H9 (cell line): ENCODE results near the gene FARS2. TPM values are rescaled to one million over a fixed set of nuclear protein-coding genes. Genes with fewer than 3 reads are reported as not detected.

ENCODE experiments used
- DNase-seq: peaks from one replicate; pipeline ENCODE4 v3.0.0-alpha.2; 2017
- H2AFZ ChIP-seq: one replicate; pipeline ENCODE4 v1.6.1; 2013; ENCODE audit warnings: mild to moderate bottlenecking, low read length, control low read depth, moderate library complexity
- H2AK5ac ChIP-seq: 2 replicates; pipeline ENCODE4 v1.6.1; 2013; ENCODE audit warnings: low read length, control low read depth, mixed read lengths; ENCODE audit not compliant: insufficient read length
- H2BK120ac ChIP-seq: one replicate; pipeline ENCODE4 v1.6.1; 2013; ENCODE audit warnings: low read depth, mild to moderate bottlenecking, low read length, control low read depth, inconsistent platforms; ENCODE audit not compliant: poor library complexity, severe bottlenecking
- H2BK12ac ChIP-seq: 2 replicates; pipeline ENCODE4 v1.6.1; 2013; ENCODE audit warnings: low read length, control low read depth, mixed read lengths, low read depth; ENCODE audit not compliant: insufficient read length
- H2BK15ac ChIP-seq: 2 replicates; pipeline ENCODE4 v1.6.1; 2013; ENCODE audit warnings: low read depth, low read length, control low read depth
- H2BK20ac ChIP-seq: one replicate; pipeline ENCODE4 v1.6.1; 2013; ENCODE audit warnings: low read depth, mild to moderate bottlenecking, low read length, control low read depth, inconsistent platforms; ENCODE audit not compliant: poor library complexity, severe bottlenecking
- H2BK5ac ChIP-seq: 2 replicates; pipeline ENCODE4 v1.6.1; 2013; ENCODE audit warnings: low read length, control low read depth, mixed read lengths; ENCODE audit not compliant: insufficient read length
- H3K14ac ChIP-seq: 2 replicates; pipeline ENCODE4 v1.6.1; 2013; ENCODE audit warnings: low read length, control low read depth; ENCODE audit not compliant: insufficient read depth
- H3K18ac ChIP-seq: 2 replicates; pipeline ENCODE4 v1.6.1; 2013; ENCODE audit warnings: low read depth, mild to moderate bottlenecking, mixed read lengths, low read length, control low read depth; ENCODE audit not compliant: insufficient read length
- H3K23ac ChIP-seq: 2 replicates; pipeline ENCODE4 v1.6.1; 2013; ENCODE audit warnings: low read length, control low read depth, mixed read lengths, low read depth; ENCODE audit not compliant: insufficient read length
- H3K23me2 ChIP-seq: 2 replicates; pipeline ENCODE4 v1.6.1; 2013; ENCODE audit warnings: low read depth, mild to moderate bottlenecking, mixed read lengths, low read length, control low read depth; ENCODE audit not compliant: insufficient read length, poor library complexity, severe bottlenecking
- H3K27ac ChIP-seq: 2 replicates; pipeline ENCODE4 v1.5.1; 2013; ENCODE audit warnings: low read length, control low read depth, mixed read lengths, low read depth; ENCODE audit not compliant: insufficient read length
- H3K27me3 ChIP-seq: 2 replicates; pipeline ENCODE4 v1.6.1; 2013; ENCODE audit warnings: low read length, control low read depth, inconsistent platforms; ENCODE audit not compliant: insufficient read depth
- H3K4ac ChIP-seq: 2 replicates; pipeline ENCODE4 v1.6.1; 2013; ENCODE audit warnings: low read depth, mild to moderate bottlenecking, control low read depth, inconsistent platforms, low read length, moderate library complexity
- H3K4me1 ChIP-seq: 2 replicates; pipeline ENCODE4 v1.6.1; 2013; ENCODE audit warnings: low read length, control low read depth, inconsistent platforms; ENCODE audit not compliant: insufficient read depth
- H3K4me2 ChIP-seq: 2 replicates; pipeline ENCODE4 v1.6.1; 2013; ENCODE audit warnings: low read length, control low read depth, mixed read lengths; ENCODE audit not compliant: insufficient read length, insufficient read depth
- H3K56ac ChIP-seq: 2 replicates; pipeline ENCODE4 v1.6.1; 2013; ENCODE audit warnings: low read depth, mild to moderate bottlenecking, mixed read lengths, low read length, control low read depth; ENCODE audit not compliant: insufficient read length
- H3K79me1 ChIP-seq: 2 replicates; pipeline ENCODE4 v1.6.1; 2013; ENCODE audit warnings: low read depth, mild to moderate bottlenecking, moderate library complexity, low read length, control low read depth, inconsistent platforms; ENCODE audit not compliant: insufficient read depth, poor library complexity, severe bottlenecking
- H3K79me2 ChIP-seq: 2 replicates; pipeline ENCODE4 v1.6.1; 2013; ENCODE audit warnings: low read length, control low read depth, inconsistent platforms; ENCODE audit not compliant: insufficient read depth
- H3K9ac ChIP-seq: 2 replicates; pipeline ENCODE4 v1.6.1; 2013; ENCODE audit warnings: low read length, control low read depth, mixed read lengths; ENCODE audit not compliant: insufficient read length; ENCODE audit errors: extremely low read depth
- H3K9me3 ChIP-seq: one replicate; pipeline ENCODE4 v1.6.1; 2013; ENCODE audit warnings: low read depth, low read length, inconsistent platforms; ENCODE audit not compliant: control insufficient read depth
- H3T11ph ChIP-seq: one replicate; pipeline ENCODE4 v1.6.1; 2013; ENCODE audit warnings: mild to moderate bottlenecking, low read length, control low read depth, inconsistent platforms
- H4K20me1 ChIP-seq: one replicate; pipeline ENCODE4 v1.6.1; 2013; ENCODE audit not compliant: control insufficient read depth, insufficient read length, insufficient read depth
- H4K5ac ChIP-seq: 2 replicates; pipeline ENCODE4 v1.6.1; 2013; ENCODE audit warnings: low read depth, mild to moderate bottlenecking, mixed read lengths, low read length, control low read depth; ENCODE audit not compliant: insufficient read length
- H4K8ac ChIP-seq: replicated peaks from 2 replicates; pipeline ENCODE4 v1.6.1; 2013; ENCODE audit warnings: low read length, control low read depth, mixed read lengths, low read depth; ENCODE audit not compliant: insufficient read length
- H4K91ac ChIP-seq: 2 replicates; pipeline ENCODE4 v1.6.1; 2013; ENCODE audit warnings: low read depth, mild to moderate bottlenecking, moderate library complexity, mixed read lengths, low read length, control low read depth; ENCODE audit not compliant: insufficient read length
- H3K27ac Mint-ChIP-seq, 3 experiments: 2 replicates in 2 of 3; 3 replicates in 1 of 3; pipeline ENCODE4 v1.8.0; 2020 to 2021; ENCODE audit warnings: mixed read lengths in 3 of 3, mild to moderate bottlenecking in 1 of 3, moderate library complexity in 1 of 3
- H3K27me3 Mint-ChIP-seq: 2 replicates; pipeline ENCODE4 v1.8.0; 2021; ENCODE audit warnings: low read depth, mild to moderate bottlenecking, moderate library complexity, mixed read lengths
- H3K36me3 Mint-ChIP-seq, 3 experiments: 2 replicates in 2 of 3; 3 replicates in 1 of 3; pipeline ENCODE4 v1.8.0; 2020 to 2021; ENCODE audit warnings: low read depth in 3 of 3, mixed read lengths in 3 of 3; ENCODE audit not compliant: insufficient read depth in 1 of 3
- H3K4me1 Mint-ChIP-seq, 2 experiments: 2 replicates each; pipeline ENCODE4 v1.8.0; 2020; ENCODE audit warnings: mixed read lengths in 2 of 2
- H3K4me3 Mint-ChIP-seq, 2 experiments: 2 replicates in 1 of 2; 3 replicates in 1 of 2; pipeline ENCODE4 v1.8.0; 2020 to 2021; ENCODE audit warnings: mild to moderate bottlenecking in 2 of 2, mixed read lengths in 2 of 2, moderate library complexity in 1 of 2
- H3K9me3 Mint-ChIP-seq, 2 experiments: 2 replicates in 1 of 2; 3 replicates in 1 of 2; pipeline ENCODE4 v1.8.0; 2020; ENCODE audit warnings: mild to moderate bottlenecking in 2 of 2, mixed read lengths in 2 of 2, moderate library complexity in 1 of 2
- whole genome bisulfite sequencing: extraction: QIAGEN DNeasy Blood & Tissue Kit; methylation state at CpG from one replicate; pipeline ENCODE4 v1.1.7; 2013; ENCODE audit warnings: missing lambda C conversion rate, low lambda C conversion rate, mixed read lengths; ENCODE audit not compliant: insufficient read length; ENCODE audit errors: extremely low coverage; 5-methylcytosine and 5-hydroxymethylcytosine counted together
- total RNA-seq: library from RNA; stranded (reverse); gene quantifications from 2 replicates; pipeline ENCODE4 v1.2.1, GENCODE V29; 2021
- TF ChIP-seq, protein P1 (sequence below): fragments of 200-600 bp; sonication (generic); conservative IDR thresholded peaks from 3 replicates; pipeline ENCODE4 v1.8.0; 2021; ENCODE audit warnings: antibody characterized with exemption, mild to moderate bottlenecking

The FARS2 gene
- total RNA-seq, 1 experiment from 2014 or later, result 8.5 TPM

DNA sequence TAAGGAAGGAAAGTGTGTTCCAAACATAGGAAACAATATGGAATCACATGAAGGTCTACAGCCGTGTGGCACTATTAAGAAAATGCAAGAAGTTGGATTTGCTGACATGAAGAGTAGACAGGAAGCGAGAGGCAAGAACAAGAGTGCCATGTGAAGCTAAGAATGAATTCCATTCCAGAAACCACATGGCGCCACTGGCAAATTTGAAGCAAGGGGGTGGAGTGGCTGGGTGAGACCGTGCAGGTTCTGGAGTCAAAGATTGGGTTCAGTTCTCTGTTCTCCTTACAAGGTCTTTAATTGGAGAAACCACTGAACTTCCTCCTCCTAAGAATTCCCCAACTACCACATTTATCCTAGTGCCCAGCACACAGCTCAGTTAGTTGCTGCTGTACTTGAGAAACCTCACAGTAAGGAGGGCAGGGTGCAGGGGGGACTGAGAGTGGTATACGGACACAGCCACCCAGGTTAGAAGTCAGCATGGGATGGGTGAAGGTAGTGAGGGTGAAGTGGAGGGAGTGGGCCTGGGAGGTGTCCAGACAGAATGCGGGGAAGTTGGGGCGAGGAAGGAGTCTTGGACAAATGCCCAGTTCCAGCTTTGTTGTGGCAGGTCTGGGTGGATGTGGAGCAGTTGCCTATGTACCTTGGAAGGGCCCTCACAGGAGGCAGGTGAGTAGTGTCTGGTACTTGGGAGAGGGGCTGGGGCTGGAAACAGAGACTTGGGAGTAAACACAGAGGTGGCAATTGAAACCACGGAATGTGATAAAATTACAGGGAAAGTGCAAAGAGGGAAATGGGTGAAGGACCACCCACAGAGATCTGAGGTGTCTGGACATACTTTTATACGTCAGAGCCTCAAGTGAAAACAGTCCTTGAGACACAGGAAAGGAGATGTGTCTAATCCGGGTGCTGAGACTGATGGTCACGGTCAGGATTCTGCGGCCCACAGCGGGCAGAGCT, 14.9 kb upstream of the FARS2 start:
- Histone ChIP-seq H3K9me3 (no peaks in the 10 kb centered on the region), H3T11ph (no peak overlapping the region), H4K20me1 (peaks cover 3% of the 10 kb centered on the region), H2AK5ac (no peak overlapping the region), H3K79me2 (no peaks in the 10 kb centered on the region), H3K4ac (no peak overlapping the region), H4K8ac (no peak overlapping the region), H4K5ac (no peak overlapping the region), H3K27me3 (no peaks in the 10 kb centered on the region), H4K91ac (no peak overlapping the region), H3K18ac (no peak overlapping the region), H2BK12ac (no peak overlapping the region), H3K27ac (no peak overlapping the region), H2BK120ac (no peak overlapping the region), H3K23ac (no peak overlapping the region), H2BK5ac (no peak overlapping the region), H2AFZ (no peak overlapping the region), H3K23me2 (no peaks in the 10 kb centered on the region), H2BK15ac (no peak overlapping the region), H3K14ac (no peak overlapping the region), H3K4me2 (no peak overlapping the region), H3K9ac (no peak overlapping the region), H3K56ac (no peak overlapping the region), H3K4me1 (no peaks in the 10 kb centered on the region), H3K79me1 (peaks cover 6% of the 10 kb centered on the region), H2BK20ac (no peak overlapping the region)
- Mint-ChIP-seq H3K27ac (peak overlapping the region in 2 of 3 experiments; percentile 68; a peak in 2 of 7 replicates), H3K9me3 (peaks cover 0 to 4% of the 10 kb centered on the region in 2 experiments; a peak in 2 of 5 replicates), H3K27me3 (no peaks in the 10 kb centered on the region), H3K36me3 (peaks cover 6 to 10% (median 6%) of the 10 kb centered on the region in 3 experiments), H3K4me3 (no peak overlapping the region), H3K4me1 (peaks cover 11 to 12% of the 10 kb centered on the region in 2 experiments)
- DNase-seq, result no peak
- WGBS, result no CpG with 5 or more reads among the region's 13 CpGs
- TF ChIP-seq, protein P1, sequence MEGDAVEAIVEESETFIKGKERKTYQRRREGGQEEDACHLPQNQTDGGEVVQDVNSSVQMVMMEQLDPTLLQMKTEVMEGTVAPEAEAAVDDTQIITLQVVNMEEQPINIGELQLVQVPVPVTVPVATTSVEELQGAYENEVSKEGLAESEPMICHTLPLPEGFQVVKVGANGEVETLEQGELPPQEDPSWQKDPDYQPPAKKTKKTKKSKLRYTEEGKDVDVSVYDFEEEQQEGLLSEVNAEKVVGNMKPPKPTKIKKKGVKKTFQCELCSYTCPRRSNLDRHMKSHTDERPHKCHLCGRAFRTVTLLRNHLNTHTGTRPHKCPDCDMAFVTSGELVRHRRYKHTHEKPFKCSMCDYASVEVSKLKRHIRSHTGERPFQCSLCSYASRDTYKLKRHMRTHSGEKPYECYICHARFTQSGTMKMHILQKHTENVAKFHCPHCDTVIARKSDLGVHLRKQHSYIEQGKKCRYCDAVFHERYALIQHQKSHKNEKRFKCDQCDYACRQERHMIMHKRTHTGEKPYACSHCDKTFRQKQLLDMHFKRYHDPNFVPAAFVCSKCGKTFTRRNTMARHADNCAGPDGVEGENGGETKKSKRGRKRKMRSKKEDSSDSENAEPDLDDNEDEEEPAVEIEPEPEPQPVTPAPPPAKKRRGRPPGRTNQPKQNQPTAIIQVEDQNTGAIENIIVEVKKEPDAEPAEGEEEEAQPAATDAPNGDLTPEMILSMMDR, result no peak
